GM23248 (cell line): ENCODE measurements around the gene MCU. TPM values are rescaled to one million over a fixed set of nuclear protein-coding genes. Genes with fewer than 3 reads are reported as not detected.

Experiments
- DNase-seq: peaks from one replicate; pipeline ENCODE4 v3.0.0-alpha.2; 2015
- H2AFZ ChIP-seq: fragments of 200-600 bp; sonication (generic); 2 replicates; pipeline ENCODE4 v1.6.1; 2016; ENCODE audit warnings: antibody characterized with exemption
- H3F3A ChIP-seq: fragments of 200-600 bp; sonication (generic); 2 replicates; pipeline ENCODE4 v1.6.1; 2016; ENCODE audit warnings: mild to moderate bottlenecking, antibody characterized with exemption, mixed run types; ENCODE audit not compliant: insufficient read depth
- H3K27ac ChIP-seq: fragments of 200-600 bp; sonication (generic); 2 replicates; pipeline ENCODE4 v1.5.1; 2016; ENCODE audit warnings: mild to moderate bottlenecking
- H3K27me3 ChIP-seq: fragments of 200-600 bp; sonication (generic); replicated peaks from 2 replicates; pipeline ENCODE4 v1.6.1; 2016; ENCODE audit warnings: mild to moderate bottlenecking; ENCODE audit not compliant: insufficient read depth
- H3K36me3 ChIP-seq: fragments of 200-600 bp; sonication (generic); 2 replicates; pipeline ENCODE4 v1.6.1; 2016; ENCODE audit warnings: low read depth, mild to moderate bottlenecking
- H3K4me1 ChIP-seq: fragments of 200-600 bp; sonication (generic); 2 replicates; pipeline ENCODE4 v1.6.1; 2016; ENCODE audit warnings: mild to moderate bottlenecking; ENCODE audit not compliant: insufficient read depth
- H3K4me2 ChIP-seq: fragments of 200-600 bp; sonication (generic); one replicate; pipeline ENCODE4 v1.6.1; 2016; ENCODE audit warnings: mild to moderate bottlenecking; ENCODE audit not compliant: unreplicated experiment
- H3K4me3 ChIP-seq: fragments of 200-600 bp; sonication (generic); 2 replicates; pipeline ENCODE4 v1.5.1; 2016; ENCODE audit warnings: mild to moderate bottlenecking
- H3K79me2 ChIP-seq: fragments of 200-600 bp; sonication (generic); 2 replicates; pipeline ENCODE4 v1.6.1; 2016; ENCODE audit warnings: mild to moderate bottlenecking; ENCODE audit not compliant: insufficient read depth
- H3K9ac ChIP-seq: fragments of 200-600 bp; sonication (generic); 2 replicates; pipeline ENCODE4 v1.6.1; 2016; ENCODE audit warnings: mild to moderate bottlenecking
- H3K9me2 ChIP-seq: fragments of 200-600 bp; sonication (generic); 2 replicates; pipeline ENCODE4 v1.6.1; 2016; ENCODE audit warnings: mixed run types, mild to moderate bottlenecking, moderate library complexity; ENCODE audit not compliant: insufficient read depth
- H3K9me3 ChIP-seq: fragments of 200-600 bp; sonication (generic); one replicate; pipeline ENCODE4 v1.6.1; 2017; ENCODE audit warnings: low read depth
- H4K20me1 ChIP-seq: fragments of 200-600 bp; sonication (generic); 2 replicates; pipeline ENCODE4 v1.6.0; 2016; ENCODE audit not compliant: insufficient read depth
- EZH2 ChIP-seq: fragments of 200-600 bp; sonication (generic); IDR thresholded peaks from 2 replicates; pipeline ENCODE4 v1.6.1; 2018; ENCODE audit warnings: antibody characterized with exemption, mild to moderate bottlenecking; ENCODE audit not compliant: insufficient read depth, poor library complexity, severe bottlenecking
- EZH2phosphoT487 ChIP-seq: fragments of 200-600 bp; sonication (generic); IDR thresholded peaks from 2 replicates; pipeline ENCODE4 v1.6.1; 2018; ENCODE audit warnings: antibody characterized with exemption, moderate library complexity, mild to moderate bottlenecking, low read depth; ENCODE audit not compliant: insufficient read depth
- WGBS, 2 experiments: methylation state at CpG; one replicate each; pipeline ENCODE4 v1.1.6; 2015 to 2017; ENCODE audit warnings: low lambda C conversion rate in 2 of 2, low coverage in 1 of 2; ENCODE audit errors: missing lambda C conversion rate in 2 of 2; 5-methylcytosine and 5-hydroxymethylcytosine counted together
- in situ Hi-C: fragments of 300-500 bp; cut with MboI; formaldehyde crosslinking; loops from 2 replicates; pipeline ENCODE4 v1.15.0; 2020
- polyA plus RNA-seq: library from polyadenylated mRNA; unstranded; fragments of >200 nt; fragmentation: Nextera tagmentation; extraction: Ambion mirVana; gene quantifications from 2 replicates; pipeline ENCODE4 v1.2.1, GENCODE V29; 2016
- total RNA-seq: library from RNA; depleted of rRNA; stranded (reverse); fragments of >200 nt; shearing (Covaris generic); gene quantifications from 2 replicates; pipeline ENCODE4 v1.2.3, GENCODE V29; 2014

MCU gene
- total and polyA plus RNA-seq, 2 experiments from 2014 or later = 29.5 to 30.9 TPM

- DNase-seq = peak; percentile 25
- no peaks in the 10 kb centered on the region for H3K4me1 ChIP-seq
- in situ Hi-C loops = no loop called here
- TF ChIP-seq EZH2phosphoT487 (no peak), EZH2 (no peak)
- H2AFZ ChIP-seq = no peak overlapping the region
- H3K4me2 ChIP-seq = no peak overlapping the region
- no peak overlapping the region for H3K9ac ChIP-seq
- H3K27ac ChIP-seq = no peak overlapping the region
- no peaks in the 10 kb centered on the region for H3K9me3 ChIP-seq
- WGBS, 2 experiments = 38 to 44% methylated on average over 6 of the region's 6 CpGs
- no peaks in the 10 kb centered on the region for H3K27me3 ChIP-seq
- H3K79me2 ChIP-seq = no peaks in the 10 kb centered on the region
- no peaks in the 10 kb centered on the region for H4K20me1 ChIP-seq
- no peak overlapping the region for H3K4me3 ChIP-seq
- H3K36me3 ChIP-seq = peaks cover 13% of the 10 kb centered on the region; the same call in 1 of the 2 replicates
- H3K9me2 ChIP-seq = no peaks in the 10 kb centered on the region
- no peaks in the 10 kb centered on the region for H3F3A ChIP-seq
Observed at GRCh38 chr10:72889391-72889831, 197.5 kb downstream of the MCU start.

- no peak overlapping the region for H3K27ac ChIP-seq
- H3K4me3 ChIP-seq = no peak overlapping the region
- in situ Hi-C loops = no loop called here
- no peaks in the 10 kb centered on the region for H3K9me3 ChIP-seq
- no peaks in the 10 kb centered on the region for H3K9me2 ChIP-seq
- no peak overlapping the region for H3K4me2 ChIP-seq
- no peak for DNase-seq
- TF ChIP-seq EZH2 (no peak), EZH2phosphoT487 (no peak)
- H3K9ac ChIP-seq = no peak overlapping the region
- H3K36me3 ChIP-seq = peaks cover 13% of the 10 kb centered on the region; the same call in 1 of the 2 replicates
- 94 to 98% methylated on average over 2 of the region's 2 CpGs for WGBS, 2 experiments
- no peak overlapping the region for H2AFZ ChIP-seq
- H3K4me1 ChIP-seq = no peaks in the 10 kb centered on the region
- H3K79me2 ChIP-seq = no peaks in the 10 kb centered on the region
- no peaks in the 10 kb centered on the region for H3F3A ChIP-seq
- H4K20me1 ChIP-seq = no peaks in the 10 kb centered on the region
- H3K27me3 ChIP-seq = no peaks in the 10 kb centered on the region
Observed at GRCh38 chr10:72890086-72890485, 198.1 kb downstream of the MCU start.

GRCh38 chr10:72893136-72893798 lies 201.3 kb downstream of the MCU start, which contains the start of gene OIT3:
OIT3 (plus strand) TSS chr10:72893739; CDS start chr10:72893799, 60 bp downstream.
- H3K9me2 ChIP-seq = no peaks in the 10 kb centered on the region
- WGBS, 2 experiments = 38 to 42% methylated on average over 4 of the region's 4 CpGs
- H3K9ac ChIP-seq = no peak within 1 kb of the TSS
- no peaks in the 10 kb centered on the region for H3K27me3 ChIP-seq
- TF ChIP-seq EZH2phosphoT487 = no peak
- no peak for TF ChIP-seq EZH2
- DNase-seq = peak; percentile 7
- H3F3A ChIP-seq = no peaks in the 10 kb centered on the region
- no peaks in the 10 kb centered on the region for H3K4me1 ChIP-seq
- in situ Hi-C loops = no loop called here
- no peak within 1 kb of the TSS for H2AFZ ChIP-seq
- no peaks in the 10 kb centered on the region for H4K20me1 ChIP-seq
- H3K4me3 ChIP-seq = no peak within 1 kb of the TSS
- H3K4me2 ChIP-seq = no peak within 1 kb of the TSS
- H3K36me3 ChIP-seq = no peaks in the 10 kb centered on the region
- no peak within 1 kb of the TSS for H3K27ac ChIP-seq
- no peaks in the 10 kb centered on the region for H3K9me3 ChIP-seq
- no peaks in the 10 kb centered on the region for H3K79me2 ChIP-seq

GRCh38 chr10:72895236-72895850 lies 203.4 kb downstream of the MCU start:
- WGBS, 2 experiments = 75 to 78% methylated on average over 11 of the region's 11 CpGs
- no peaks in the 10 kb centered on the region for H3K4me1 ChIP-seq
- no peaks in the 10 kb centered on the region for H3K9me3 ChIP-seq
- H2AFZ ChIP-seq = no peak overlapping the region
- TF ChIP-seq EZH2 (no peak), EZH2phosphoT487 (no peak)
- H3K36me3 ChIP-seq = no peaks in the 10 kb centered on the region
- H3K9me2 ChIP-seq = no peaks in the 10 kb centered on the region
- in situ Hi-C loops = no loop called here
- no peak overlapping the region for H3K27ac ChIP-seq
- H4K20me1 ChIP-seq = no peaks in the 10 kb centered on the region
- no peak overlapping the region for H3K4me3 ChIP-seq
- H3K27me3 ChIP-seq = no peaks in the 10 kb centered on the region
- DNase-seq = no peak
- H3K4me2 ChIP-seq = no peak overlapping the region
- no peaks in the 10 kb centered on the region for H3F3A ChIP-seq
- H3K9ac ChIP-seq = no peak overlapping the region
- H3K79me2 ChIP-seq = no peaks in the 10 kb centered on the region
